GM20000 (cell line): ENCODE results near the gene STUB1.

Source experiments
- DNase-seq: peaks from one replicate; pipeline ENCODE4 v3.0.0; 2012; ENCODE audit warnings: low spot score
- CTCF ChIP-seq: IDR thresholded peaks from 2 replicates; pipeline ENCODE4 v1.5.1; 2012; ENCODE audit warnings: mild to moderate bottlenecking, control low read depth; ENCODE audit errors: extremely low read depth, missing control alignments

STUB1 gene

DNA sequence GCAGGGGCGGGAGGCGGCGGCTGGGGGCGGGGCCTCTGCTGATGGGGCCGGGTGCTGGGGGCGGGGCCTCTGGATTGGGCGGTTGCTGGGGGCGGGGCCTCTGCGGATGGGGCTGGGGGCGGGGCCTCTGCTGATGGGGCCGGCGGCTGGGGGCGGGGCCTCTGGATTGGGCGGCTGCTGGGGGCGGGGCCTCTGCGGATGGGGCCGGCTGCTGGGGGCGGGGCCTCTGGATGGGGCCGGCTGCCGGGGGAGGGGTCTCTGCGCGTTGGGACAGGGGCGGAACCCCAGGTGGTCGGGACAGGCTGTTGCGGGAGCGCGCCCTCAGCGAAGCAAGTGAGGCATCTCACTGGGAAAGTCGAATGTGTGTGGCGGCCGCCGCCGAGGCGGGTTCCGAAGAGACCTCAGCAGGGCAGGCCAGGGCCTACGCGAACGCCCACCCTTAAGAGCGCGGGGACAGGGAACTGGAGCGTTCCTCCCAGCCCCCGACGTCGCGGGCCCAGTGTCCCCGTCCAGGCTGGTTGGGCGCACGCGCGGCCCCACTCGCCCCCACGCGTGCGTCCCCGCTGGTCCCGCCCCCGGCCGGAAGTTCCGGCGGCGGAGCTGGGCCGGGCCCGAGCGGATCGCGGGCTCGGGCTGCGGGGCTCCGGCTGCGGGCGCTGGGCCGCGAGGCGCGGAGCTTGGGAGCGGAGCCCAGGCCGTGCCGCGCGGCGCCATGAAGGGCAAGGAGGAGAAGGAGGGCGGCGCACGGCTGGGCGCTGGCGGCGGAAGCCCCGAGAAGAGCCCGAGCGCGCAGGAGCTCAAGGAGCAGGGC is at the start of gene STUB1:
TSS of gene STUB1 (plus strand) at position 597 of the 811 bp plus-strand sequence. CDS start at position 713, 116 bp downstream.
- DNase-seq = peak; percentile 94
- TF ChIP-seq CTCF = no peak

- no peak for TF ChIP-seq CTCF
- DNase-seq = peak; percentile 26
These were observed 49.3 kb upstream of the STUB1 start, which contains the start of gene WFIKKN1 for GRCh38 chr16:630815-631405. Gene WFIKKN1, plus strand, starts transcription at chr16:630985. Its CDS starts 269 bp downstream, at chr16:631254.

DNA sequence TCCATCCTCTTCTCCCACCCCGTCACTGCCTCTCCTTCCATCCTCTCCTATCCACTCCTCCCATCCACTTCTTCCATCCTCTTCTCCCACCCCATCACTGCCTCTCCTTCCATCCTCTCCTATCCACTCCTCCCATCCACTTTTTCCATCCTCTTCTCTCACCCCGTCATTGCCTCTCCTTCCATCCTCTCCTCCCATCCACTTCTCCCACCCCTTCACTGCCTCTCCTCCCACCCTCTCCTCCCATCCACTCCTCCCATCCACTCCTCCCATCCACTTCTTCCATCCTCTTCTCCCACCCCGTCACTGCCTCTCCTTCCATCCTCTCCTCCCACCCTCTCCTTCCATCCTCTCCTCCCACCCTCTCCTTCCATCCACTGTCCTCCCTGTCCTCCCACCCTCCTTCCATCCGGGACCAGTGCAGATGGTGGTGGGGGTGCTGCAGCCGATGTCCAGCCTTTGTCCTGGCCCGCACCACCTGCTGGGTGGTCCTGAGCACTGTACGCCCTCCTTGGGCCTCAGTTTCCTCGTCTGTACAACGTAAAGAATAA is 48.3 kb upstream of the STUB1 start:
- no peak for TF ChIP-seq CTCF
- no peak for DNase-seq

DNA sequence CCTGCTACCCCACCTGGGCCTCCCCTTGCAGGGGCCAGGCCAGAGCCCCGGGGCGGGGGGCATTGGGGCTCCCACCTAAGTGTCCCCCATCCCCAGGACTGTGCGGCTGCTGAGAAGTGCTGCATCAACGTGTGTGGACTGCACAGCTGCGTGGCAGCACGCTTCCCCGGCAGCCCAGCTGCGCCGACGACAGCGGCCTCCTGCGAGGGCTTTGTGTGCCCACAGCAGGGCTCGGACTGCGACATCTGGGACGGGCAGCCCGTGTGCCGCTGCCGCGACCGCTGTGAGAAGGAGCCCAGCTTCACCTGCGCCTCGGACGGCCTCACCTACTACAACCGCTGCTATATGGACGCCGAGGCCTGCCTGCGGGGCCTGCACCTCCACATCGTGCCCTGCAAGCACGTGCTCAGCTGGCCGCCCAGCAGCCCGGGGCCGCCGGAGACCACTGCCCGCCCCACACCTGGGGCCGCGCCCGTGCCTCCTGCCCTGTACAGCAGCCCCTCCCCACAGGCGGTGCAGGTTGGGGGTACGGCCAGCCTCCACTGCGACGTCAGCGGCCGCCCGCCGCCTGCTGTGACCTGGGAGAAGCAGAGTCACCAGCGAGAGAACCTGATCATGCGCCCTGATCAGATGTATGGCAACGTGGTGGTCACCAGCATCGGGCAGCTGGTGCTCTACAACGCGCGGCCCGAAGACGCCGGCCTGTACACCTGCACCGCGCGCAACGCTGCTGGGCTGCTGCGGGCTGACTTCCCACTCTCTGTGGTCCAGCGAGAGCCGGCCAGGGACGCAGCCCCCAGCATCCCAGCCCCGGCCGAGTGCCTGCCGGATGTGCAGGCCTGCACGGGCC is 47.5 kb upstream of the STUB1 start:
- no peak for DNase-seq
- no peak for TF ChIP-seq CTCF

DNA sequence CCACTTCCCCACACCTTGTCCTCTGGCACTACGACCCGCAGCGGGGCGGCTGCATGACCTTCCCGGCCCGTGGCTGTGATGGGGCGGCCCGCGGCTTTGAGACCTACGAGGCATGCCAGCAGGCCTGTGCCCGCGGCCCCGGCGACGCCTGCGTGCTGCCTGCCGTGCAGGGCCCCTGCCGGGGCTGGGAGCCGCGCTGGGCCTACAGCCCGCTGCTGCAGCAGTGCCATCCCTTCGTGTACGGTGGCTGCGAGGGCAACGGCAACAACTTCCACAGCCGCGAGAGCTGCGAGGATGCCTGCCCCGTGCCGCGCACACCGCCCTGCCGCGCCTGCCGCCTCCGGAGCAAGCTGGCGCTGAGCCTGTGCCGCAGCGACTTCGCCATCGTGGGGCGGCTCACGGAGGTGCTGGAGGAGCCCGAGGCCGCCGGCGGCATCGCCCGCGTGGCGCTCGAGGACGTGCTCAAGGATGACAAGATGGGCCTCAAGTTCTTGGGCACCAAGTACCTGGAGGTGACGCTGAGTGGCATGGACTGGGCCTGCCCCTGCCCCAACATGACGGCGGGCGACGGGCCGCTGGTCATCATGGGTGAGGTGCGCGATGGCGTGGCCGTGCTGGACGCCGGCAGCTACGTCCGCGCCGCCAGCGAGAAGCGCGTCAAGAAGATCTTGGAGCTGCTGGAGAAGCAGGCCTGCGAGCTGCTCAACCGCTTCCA is 46.7 kb upstream of the STUB1 start:
- no peak for DNase-seq
- TF ChIP-seq CTCF = no peak

GRCh38 chr16:634051-634670 is 46.0 kb upstream of the STUB1 start:
- DNase-seq = no peak
- TF ChIP-seq CTCF = no peak
